Measurements from ENCODE around the gene SRPK1.

DNA sequence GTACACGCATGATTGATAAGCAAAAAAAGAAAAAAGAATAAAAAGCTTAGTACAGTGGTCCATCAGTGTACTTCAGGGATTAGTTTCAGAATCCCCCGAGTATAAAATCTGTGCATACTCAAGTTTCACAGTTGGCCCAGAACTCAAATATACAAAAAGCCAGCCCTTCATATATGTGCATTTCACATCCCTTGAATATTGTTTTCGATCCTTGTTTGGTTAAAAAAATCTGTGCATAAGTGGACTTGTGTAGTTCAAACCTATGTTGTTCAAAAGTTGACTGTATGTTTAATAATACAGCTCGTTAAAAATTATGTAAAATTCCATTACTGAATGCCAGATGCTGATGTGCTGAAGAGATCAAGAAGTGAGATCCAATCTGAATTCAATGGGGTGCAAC, 61.5 kb downstream of the SRPK1 start:
- TF ChIP-seq, protein P1, sequence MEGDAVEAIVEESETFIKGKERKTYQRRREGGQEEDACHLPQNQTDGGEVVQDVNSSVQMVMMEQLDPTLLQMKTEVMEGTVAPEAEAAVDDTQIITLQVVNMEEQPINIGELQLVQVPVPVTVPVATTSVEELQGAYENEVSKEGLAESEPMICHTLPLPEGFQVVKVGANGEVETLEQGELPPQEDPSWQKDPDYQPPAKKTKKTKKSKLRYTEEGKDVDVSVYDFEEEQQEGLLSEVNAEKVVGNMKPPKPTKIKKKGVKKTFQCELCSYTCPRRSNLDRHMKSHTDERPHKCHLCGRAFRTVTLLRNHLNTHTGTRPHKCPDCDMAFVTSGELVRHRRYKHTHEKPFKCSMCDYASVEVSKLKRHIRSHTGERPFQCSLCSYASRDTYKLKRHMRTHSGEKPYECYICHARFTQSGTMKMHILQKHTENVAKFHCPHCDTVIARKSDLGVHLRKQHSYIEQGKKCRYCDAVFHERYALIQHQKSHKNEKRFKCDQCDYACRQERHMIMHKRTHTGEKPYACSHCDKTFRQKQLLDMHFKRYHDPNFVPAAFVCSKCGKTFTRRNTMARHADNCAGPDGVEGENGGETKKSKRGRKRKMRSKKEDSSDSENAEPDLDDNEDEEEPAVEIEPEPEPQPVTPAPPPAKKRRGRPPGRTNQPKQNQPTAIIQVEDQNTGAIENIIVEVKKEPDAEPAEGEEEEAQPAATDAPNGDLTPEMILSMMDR (IDR thresholded peaks at IDR 0.05 in 4 of 5, conservative IDR thresholded peaks at IDR 0.05 in 1 of 5), result no peak
- TF ChIP-seq POLR2A (IDR thresholded peaks at IDR 0.05), result no peak

Measured in gastrocnemius medialis (tissue), 4 donors.